Measurements from ENCODE around the gene CFAP92.

Gene CFAP92

DNA sequence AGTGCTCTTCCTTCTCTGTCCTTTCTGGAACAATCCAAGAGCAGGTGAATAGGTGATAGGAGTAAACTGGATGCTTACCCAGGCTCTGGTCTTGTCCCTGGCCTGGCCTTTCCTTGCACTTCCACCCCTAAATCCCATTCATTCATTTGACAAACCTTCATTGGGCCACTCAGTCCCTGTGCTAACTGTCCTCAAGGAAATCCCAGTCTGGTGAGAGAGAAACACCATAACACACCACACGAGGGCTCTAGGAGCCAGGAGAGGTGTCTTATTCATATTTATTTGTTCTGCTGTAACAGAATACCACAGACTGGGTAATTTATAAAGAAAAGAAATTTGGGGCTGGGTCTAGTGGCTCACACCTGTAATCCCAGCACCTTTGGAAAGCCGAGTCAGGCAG is 30.0 kb upstream of the CFAP92 start:
- no peak; the same call in 2 of the 3 replicates for ATAC-seq
- TF ChIP-seq, protein P1, sequence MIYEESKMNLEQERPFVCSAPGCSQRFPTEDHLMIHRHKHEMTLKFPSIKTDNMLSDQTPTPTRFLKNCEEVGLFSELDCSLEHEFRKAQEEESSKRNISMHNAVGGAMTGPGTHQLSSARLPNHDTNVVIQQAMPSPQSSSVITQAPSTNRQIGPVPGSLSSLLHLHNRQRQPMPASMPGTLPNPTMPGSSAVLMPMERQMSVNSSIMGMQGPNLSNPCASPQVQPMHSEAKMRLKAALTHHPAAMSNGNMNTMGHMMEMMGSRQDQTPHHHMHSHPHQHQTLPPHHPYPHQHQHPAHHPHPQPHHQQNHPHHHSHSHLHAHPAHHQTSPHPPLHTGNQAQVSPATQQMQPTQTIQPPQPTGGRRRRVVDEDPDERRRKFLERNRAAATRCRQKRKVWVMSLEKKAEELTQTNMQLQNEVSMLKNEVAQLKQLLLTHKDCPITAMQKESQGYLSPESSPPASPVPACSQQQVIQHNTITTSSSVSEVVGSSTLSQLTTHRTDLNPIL (CRISPR knock-in tag; IDR thresholded peaks at IDR 0.05; ENCODE audit: low read depth), result no peak
- TF ChIP-seq ARNTL (CRISPR knock-in tag; IDR thresholded peaks at IDR 0.05; ENCODE audit: borderline replicate concordance, low read depth) (no peak), TOX (CRISPR knock-in tag; IDR thresholded peaks at IDR 0.05; ENCODE audit: borderline replicate concordance) (no peak), RARB (CRISPR knock-in tag; IDR thresholded peaks at IDR 0.05) (no peak), TCF4 (CRISPR knock-in tag; IDR thresholded peaks at IDR 0.05; ENCODE audit: borderline replicate concordance) (no peak), SNAI2 (CRISPR knock-in tag; IDR thresholded peaks at IDR 0.05) (no peak), OSR1 (CRISPR knock-in tag; IDR thresholded peaks at IDR 0.05) (no peak), CSDC2 (CRISPR knock-in tag; IDR thresholded peaks at IDR 0.05) (no peak), ESRRG (CRISPR knock-in tag; IDR thresholded peaks at IDR 0.05) (no peak), ZFP3 (CRISPR knock-in tag; IDR thresholded peaks at IDR 0.05) (no peak), GLIS3 (CRISPR knock-in tag; IDR thresholded peaks at IDR 0.05) (no peak), ISL1 (CRISPR knock-in tag; IDR thresholded peaks at IDR 0.05) (no peak), ZC3H10 (CRISPR knock-in tag; IDR thresholded peaks at IDR 0.05) (no peak), BACH2 (CRISPR knock-in tag; IDR thresholded peaks at IDR 0.05; ENCODE audit: borderline replicate concordance) (no peak), ZFP30 (CRISPR knock-in tag; IDR thresholded peaks at IDR 0.05) (no peak)
- TF ChIP-seq, protein P2, sequence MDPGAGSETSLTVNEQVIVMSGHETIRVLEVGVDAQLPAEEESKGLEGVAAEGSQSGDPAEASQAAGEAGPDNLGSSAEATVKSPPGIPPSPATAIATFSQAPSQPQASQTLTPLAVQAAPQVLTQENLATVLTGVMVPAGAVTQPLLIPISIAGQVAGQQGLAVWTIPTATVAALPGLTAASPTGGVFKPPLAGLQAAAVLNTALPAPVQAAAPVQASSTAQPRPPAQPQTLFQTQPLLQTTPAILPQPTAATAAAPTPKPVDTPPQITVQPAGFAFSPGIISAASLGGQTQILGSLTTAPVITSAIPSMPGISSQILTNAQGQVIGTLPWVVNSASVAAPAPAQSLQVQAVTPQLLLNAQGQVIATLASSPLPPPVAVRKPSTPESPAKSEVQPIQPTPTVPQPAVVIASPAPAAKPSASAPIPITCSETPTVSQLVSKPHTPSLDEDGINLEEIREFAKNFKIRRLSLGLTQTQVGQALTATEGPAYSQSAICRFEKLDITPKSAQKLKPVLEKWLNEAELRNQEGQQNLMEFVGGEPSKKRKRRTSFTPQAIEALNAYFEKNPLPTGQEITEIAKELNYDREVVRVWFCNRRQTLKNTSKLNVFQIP (CRISPR knock-in tag; IDR thresholded peaks at IDR 0.05; ENCODE audit: borderline replicate concordance, low read depth), result no peak
- TF ChIP-seq, protein P3, sequence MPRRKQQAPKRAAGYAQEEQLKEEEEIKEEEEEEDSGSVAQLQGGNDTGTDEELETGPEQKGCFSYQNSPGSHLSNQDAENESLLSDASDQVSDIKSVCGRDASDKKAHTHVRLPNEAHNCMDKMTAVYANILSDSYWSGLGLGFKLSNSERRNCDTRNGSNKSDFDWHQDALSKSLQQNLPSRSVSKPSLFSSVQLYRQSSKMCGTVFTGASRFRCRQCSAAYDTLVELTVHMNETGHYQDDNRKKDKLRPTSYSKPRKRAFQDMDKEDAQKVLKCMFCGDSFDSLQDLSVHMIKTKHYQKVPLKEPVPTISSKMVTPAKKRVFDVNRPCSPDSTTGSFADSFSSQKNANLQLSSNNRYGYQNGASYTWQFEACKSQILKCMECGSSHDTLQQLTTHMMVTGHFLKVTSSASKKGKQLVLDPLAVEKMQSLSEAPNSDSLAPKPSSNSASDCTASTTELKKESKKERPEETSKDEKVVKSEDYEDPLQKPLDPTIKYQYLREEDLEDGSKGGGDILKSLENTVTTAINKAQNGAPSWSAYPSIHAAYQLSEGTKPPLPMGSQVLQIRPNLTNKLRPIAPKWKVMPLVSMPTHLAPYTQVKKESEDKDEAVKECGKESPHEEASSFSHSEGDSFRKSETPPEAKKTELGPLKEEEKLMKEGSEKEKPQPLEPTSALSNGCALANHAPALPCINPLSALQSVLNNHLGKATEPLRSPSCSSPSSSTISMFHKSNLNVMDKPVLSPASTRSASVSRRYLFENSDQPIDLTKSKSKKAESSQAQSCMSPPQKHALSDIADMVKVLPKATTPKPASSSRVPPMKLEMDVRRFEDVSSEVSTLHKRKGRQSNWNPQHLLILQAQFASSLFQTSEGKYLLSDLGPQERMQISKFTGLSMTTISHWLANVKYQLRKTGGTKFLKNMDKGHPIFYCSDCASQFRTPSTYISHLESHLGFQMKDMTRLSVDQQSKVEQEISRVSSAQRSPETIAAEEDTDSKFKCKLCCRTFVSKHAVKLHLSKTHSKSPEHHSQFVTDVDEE (CRISPR knock-in tag; IDR thresholded peaks at IDR 0.05), result no peak
- TF ChIP-seq, protein P4, sequence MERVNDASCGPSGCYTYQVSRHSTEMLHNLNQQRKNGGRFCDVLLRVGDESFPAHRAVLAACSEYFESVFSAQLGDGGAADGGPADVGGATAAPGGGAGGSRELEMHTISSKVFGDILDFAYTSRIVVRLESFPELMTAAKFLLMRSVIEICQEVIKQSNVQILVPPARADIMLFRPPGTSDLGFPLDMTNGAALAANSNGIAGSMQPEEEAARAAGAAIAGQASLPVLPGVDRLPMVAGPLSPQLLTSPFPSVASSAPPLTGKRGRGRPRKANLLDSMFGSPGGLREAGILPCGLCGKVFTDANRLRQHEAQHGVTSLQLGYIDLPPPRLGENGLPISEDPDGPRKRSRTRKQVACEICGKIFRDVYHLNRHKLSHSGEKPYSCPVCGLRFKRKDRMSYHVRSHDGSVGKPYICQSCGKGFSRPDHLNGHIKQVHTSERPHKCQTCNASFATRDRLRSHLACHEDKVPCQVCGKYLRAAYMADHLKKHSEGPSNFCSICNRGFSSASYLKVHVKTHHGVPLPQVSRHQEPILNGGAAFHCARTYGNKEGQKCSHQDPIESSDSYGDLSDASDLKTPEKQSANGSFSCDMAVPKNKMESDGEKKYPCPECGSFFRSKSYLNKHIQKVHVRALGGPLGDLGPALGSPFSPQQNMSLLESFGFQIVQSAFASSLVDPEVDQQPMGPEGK (CRISPR knock-in tag; IDR thresholded peaks at IDR 0.05; ENCODE audit: borderline replicate concordance), result no peak
- TF ChIP-seq, protein P5, sequence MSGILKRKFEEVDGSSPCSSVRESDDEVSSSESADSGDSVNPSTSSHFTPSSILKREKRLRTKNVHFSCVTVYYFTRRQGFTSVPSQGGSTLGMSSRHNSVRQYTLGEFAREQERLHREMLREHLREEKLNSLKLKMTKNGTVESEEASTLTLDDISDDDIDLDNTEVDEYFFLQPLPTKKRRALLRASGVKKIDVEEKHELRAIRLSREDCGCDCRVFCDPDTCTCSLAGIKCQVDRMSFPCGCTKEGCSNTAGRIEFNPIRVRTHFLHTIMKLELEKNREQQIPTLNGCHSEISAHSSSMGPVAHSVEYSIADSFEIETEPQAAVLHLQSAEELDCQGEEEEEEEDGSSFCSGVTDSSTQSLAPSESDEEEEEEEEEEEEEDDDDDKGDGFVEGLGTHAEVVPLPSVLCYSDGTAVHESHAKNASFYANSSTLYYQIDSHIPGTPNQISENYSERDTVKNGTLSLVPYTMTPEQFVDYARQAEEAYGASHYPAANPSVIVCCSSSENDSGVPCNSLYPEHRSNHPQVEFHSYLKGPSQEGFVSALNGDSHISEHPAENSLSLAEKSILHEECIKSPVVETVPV (CRISPR knock-in tag; IDR thresholded peaks at IDR 0.05), result no peak

DNA sequence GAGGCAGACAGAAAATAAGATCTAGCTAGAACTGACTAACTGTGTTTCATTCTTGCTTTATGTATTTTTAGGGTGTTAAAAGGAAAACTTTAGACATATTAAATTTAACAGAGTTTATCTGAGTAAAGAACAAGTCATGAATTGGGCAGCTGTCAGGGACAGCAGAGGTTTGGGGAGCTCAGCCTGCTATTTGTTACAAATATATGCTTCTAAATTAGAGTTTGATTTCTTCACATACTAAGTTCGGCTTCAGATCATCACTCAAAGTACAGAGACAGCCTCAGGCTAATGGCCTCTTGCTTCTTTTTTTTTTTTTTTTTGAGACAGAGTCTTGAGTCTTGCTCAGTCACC is 29.1 kb upstream of the CFAP92 start:
- ATAC-seq, result no peak
- no peak for TF ChIP-seq ISL1 (CRISPR knock-in tag; IDR thresholded peaks at IDR 0.05)
- TF ChIP-seq ZC3H10 (CRISPR knock-in tag; IDR thresholded peaks at IDR 0.05), result no peak
- TF ChIP-seq, protein P5 (CRISPR knock-in tag; IDR thresholded peaks at IDR 0.05), result no peak
- TF ChIP-seq, protein P3 (CRISPR knock-in tag; IDR thresholded peaks at IDR 0.05), result no peak
- TF ChIP-seq TCF4 (CRISPR knock-in tag; IDR thresholded peaks at IDR 0.05; ENCODE audit: borderline replicate concordance), result no peak
- no peak for TF ChIP-seq RARB (CRISPR knock-in tag; IDR thresholded peaks at IDR 0.05)
- TF ChIP-seq SNAI2 (CRISPR knock-in tag; IDR thresholded peaks at IDR 0.05), result no peak
- TF ChIP-seq ZNF8 (CRISPR knock-in tag; IDR thresholded peaks at IDR 0.05), result no peak
- no peak for TF ChIP-seq ARNTL (CRISPR knock-in tag; IDR thresholded peaks at IDR 0.05; ENCODE audit: borderline replicate concordance, low read depth)
- TF ChIP-seq BACH2 (CRISPR knock-in tag; IDR thresholded peaks at IDR 0.05; ENCODE audit: borderline replicate concordance), result no peak
- no peak for TF ChIP-seq CSDC2 (CRISPR knock-in tag; IDR thresholded peaks at IDR 0.05)
